IPS-18a (cell line): ENCODE results near the gene CALHM1.

Experiments
- H3K27ac ChIP-seq: one replicate; pipeline ENCODE4 v1.5.1; 2013; ENCODE audit warnings: low read length
- H3K27me3 ChIP-seq: one replicate; pipeline ENCODE4 v1.6.1; 2013; ENCODE audit warnings: mild to moderate bottlenecking, low read length; ENCODE audit not compliant: control insufficient read depth, insufficient read depth
- H3K36me3 ChIP-seq: one replicate; pipeline ENCODE4 v1.6.1; 2013; ENCODE audit warnings: low read depth, low read length; ENCODE audit not compliant: control insufficient read depth
- H3K4me1 ChIP-seq: one replicate; pipeline ENCODE4 v1.6.1; 2013; ENCODE audit warnings: low read depth, low read length; ENCODE audit not compliant: control insufficient read depth
- H3K4me3 ChIP-seq: one replicate; pipeline ENCODE4 v1.5.1; 2013; ENCODE audit warnings: low read length
- H3K9ac ChIP-seq: one replicate; pipeline ENCODE4 v1.6.1; 2013; ENCODE audit warnings: mild to moderate bottlenecking, low read length, moderate library complexity
- H3K9me3 ChIP-seq: one replicate; pipeline ENCODE4 v1.6.1; 2013; ENCODE audit warnings: low read depth, low read length; ENCODE audit not compliant: control insufficient read depth

The CALHM1 gene

DNA sequence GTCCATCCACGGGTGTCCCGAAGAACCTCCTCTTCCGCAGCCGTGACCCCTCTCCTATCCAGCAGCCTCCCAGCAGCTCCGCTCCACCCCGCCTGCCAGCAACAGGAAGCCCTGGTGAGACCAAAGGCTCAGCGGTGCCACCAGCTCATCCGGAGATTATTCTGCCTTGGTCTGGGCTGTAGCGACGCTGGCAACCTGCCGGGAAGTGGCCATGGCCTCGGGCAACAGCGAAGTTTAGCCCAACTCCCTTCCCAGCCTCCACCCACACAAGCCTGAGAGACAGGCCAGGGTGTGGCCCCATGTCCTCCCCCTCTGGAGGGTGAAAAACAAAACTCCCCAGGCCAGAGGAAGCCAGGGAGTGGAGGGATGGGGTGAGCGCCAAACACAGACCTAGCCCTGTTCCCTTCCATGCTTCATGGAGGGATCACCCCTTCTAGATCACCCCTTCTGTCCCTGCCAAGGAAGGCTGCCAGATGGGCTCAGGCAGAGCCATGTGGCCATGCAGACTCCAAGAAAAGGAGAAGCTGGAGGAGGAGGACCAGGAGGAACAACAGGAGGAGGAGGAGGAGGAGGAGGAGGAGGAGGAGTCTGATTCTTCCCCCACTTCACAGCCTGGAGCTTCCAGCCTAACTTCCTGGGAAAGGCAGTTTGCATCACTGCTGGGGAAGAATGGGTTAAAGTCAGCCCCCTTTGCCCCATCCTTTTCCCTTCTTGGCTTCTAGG, 7.4 kb downstream of the CALHM1 start:
- Histone ChIP-seq H3K27me3 (no peaks in the 10 kb centered on the region), H3K4me3 (no peak overlapping the region), H3K36me3 (peaks cover 8% of the 10 kb centered on the region), H3K9ac (no peak overlapping the region), H3K9me3 (no peaks in the 10 kb centered on the region), H3K4me1 (no peaks in the 10 kb centered on the region), H3K27ac (no peak overlapping the region)

DNA sequence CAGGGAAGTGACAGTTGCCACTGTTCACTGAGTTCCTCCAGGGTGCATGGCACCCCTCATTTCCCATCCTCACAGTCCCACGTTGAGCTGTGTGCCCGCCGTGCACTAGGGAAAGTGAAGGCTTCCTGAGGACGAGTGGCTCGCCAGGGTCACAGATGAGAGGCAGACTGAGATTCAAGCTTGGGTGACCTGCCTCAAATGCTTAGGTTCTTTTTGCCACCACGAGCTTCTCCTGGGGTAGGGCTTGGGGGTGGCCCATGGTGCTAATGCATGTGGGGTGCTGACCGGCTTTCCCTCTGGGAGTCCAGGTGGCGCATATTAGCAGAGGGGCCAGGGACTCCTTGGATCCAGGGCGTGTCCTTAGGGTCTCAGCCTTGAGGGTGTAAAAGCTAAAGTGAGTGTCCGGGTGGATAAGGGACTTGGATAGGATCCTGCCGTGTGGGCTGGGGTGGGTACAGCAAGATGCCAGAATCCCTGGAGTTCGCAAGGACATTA, 8.5 kb downstream of the CALHM1 start:
- no peak overlapping the region for H3K27ac ChIP-seq
- peaks cover 14% of the 10 kb centered on the region for H3K36me3 ChIP-seq
- no peak overlapping the region for H3K4me3 ChIP-seq

DNA sequence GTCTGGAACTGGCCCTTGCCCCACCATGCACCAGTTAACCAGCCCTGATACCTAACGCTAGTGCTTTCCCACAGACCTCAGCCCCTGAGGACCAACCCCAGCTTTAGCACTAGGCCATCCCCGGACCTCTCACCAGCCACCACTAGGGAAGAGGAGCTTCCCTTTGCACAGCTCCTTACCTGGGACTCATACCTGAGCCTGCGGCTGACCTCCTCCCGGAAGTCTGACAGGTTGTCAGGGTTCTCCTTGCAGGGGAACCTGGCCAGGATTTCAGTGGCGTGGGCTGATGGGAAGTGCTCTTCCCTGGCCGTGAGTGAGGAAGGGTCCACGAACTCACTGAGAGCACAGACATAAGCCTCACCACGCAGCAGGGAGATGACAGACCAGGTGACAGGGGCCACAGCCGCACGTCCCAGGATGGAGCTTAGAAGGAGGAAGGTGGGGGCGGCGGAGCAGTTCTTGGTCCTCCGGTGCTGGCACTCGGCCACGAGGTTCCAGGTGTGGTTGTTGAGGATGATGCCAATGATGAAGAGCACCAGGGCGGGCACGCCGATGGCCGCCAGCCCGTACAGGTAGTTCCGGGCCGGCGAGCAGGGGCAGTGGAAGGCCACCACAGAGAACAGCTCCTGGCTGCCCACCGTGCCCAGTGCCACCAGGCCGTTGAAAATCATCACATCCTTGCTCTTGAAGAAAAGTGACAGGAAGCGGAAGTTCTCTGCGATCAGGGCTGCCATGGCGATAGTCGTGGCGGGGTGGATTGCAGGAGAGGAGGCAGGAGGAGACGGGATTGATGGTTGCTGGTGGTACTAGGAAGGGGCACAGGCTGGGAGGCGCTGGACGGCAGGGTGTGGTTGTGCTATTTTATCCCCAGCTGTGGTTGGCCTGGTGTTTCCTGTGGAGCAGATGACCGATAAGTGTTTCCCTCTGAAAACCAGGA, 9.2 kb downstream of the CALHM1 start:
- Histone ChIP-seq H3K27me3 (no peaks in the 10 kb centered on the region), H3K4me3 (no peak overlapping the region), H3K4me1 (no peaks in the 10 kb centered on the region), H3K36me3 (peaks cover 22% of the 10 kb centered on the region), H3K9ac (no peak overlapping the region), H3K27ac (no peak overlapping the region), H3K9me3 (no peaks in the 10 kb centered on the region)

More for the DNA sequence above, 8.5 kb downstream of the CALHM1 start:
- no peak overlapping the region for H3K9ac ChIP-seq
- H3K4me1 ChIP-seq: no peaks in the 10 kb centered on the region
- no peaks in the 10 kb centered on the region for H3K27me3 ChIP-seq
- H3K9me3 ChIP-seq: no peaks in the 10 kb centered on the region

DNA sequence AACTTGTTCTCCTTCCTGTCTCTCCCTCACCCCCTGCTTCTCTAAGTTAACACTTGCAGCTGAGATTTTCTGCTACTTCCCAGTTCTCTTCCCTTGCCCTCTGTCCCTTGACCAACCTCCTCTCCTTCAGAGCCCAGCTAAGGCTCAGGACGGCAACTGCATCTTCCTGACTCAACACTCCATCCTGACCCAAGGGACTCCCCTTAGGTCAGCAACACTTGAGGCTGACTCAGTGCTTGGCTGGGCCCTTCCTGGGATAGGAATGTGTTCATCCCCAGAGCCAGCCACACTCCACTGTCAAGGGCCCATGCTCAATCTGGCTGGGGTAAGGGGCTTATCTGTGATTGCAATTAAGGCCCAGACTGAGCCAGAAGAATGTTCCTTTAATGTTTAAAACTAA, 10.0 kb downstream of the CALHM1 start:
- Histone ChIP-seq H3K36me3 (peaks cover 29% of the 10 kb centered on the region), H3K4me3 (no peak overlapping the region), H3K9ac (no peak overlapping the region), H3K27me3 (no peaks in the 10 kb centered on the region), H3K27ac (no peak overlapping the region), H3K4me1 (no peaks in the 10 kb centered on the region), H3K9me3 (no peaks in the 10 kb centered on the region)

DNA sequence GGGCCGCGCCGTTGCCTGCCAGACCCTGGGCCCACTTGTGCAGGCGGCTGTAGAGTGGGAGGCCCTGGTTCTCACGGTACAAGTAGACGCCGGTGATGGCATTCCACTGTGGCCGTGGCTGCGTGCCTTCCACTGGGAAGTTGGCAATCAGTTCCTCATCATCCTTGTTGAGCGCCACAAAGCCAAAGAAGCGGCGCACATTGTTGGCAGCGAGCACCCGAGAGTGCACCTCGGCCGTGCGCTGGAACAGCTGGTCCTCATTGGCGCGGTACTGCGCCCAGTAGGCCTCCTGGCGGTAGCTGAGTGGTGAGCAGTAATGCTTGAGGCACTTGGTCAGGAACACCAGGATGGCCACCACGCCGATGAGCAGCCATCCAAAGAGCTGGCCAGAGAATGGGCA, 11.5 kb downstream of the CALHM1 start:
- no peak overlapping the region for H3K4me3 ChIP-seq
- H3K27ac ChIP-seq: no peak overlapping the region
- no peaks in the 10 kb centered on the region for H3K4me1 ChIP-seq
- H3K36me3 ChIP-seq: peaks cover 44% of the 10 kb centered on the region
- no peak overlapping the region for H3K9ac ChIP-seq
- H3K9me3 ChIP-seq: no peaks in the 10 kb centered on the region
- no peaks in the 10 kb centered on the region for H3K27me3 ChIP-seq

DNA sequence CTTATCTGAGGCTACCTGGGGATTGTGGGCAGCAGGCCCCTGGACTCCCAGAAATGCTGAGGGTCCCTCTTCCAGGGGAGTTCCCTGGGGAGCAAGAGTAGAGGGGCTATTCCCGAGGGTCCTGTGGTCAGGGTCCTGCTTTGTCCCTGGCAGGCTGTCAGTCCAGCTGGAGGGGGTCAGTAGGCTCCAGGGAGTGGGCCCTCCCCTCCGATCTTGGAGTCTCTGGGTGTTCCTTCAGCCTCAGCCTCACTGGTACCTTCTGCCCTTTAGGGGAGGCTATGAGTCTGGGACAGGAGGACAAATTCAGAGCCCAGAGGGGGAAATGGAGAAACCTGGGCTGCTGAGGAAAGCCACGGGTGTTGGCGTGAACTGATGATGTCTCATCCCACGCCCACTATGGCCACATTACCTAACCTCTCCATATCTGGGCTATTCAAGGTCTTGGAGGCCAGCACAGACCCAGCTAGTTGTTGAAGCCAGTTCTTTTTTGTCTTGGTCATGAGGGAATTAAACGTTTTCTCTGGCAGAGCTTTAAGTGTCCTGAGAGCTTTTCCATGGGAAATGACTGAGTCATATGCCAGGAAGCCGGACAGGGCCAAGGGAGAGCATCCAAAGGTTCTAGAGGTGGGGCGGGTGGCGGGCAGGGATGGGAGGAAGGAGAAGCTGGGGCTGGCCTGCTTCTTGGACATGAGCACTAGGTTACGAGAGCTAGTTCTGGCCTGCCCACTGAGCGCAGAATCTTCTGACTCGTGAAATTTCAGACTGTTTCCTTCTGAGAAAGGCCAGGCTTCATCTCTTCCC, 12.7 kb downstream of the CALHM1 start:
- Histone ChIP-seq H3K9me3 (no peaks in the 10 kb centered on the region), H3K27me3 (no peaks in the 10 kb centered on the region), H3K9ac (no peak overlapping the region), H3K27ac (no peak overlapping the region), H3K4me1 (no peaks in the 10 kb centered on the region), H3K4me3 (no peak overlapping the region), H3K36me3 (peaks cover 53% of the 10 kb centered on the region)

DNA sequence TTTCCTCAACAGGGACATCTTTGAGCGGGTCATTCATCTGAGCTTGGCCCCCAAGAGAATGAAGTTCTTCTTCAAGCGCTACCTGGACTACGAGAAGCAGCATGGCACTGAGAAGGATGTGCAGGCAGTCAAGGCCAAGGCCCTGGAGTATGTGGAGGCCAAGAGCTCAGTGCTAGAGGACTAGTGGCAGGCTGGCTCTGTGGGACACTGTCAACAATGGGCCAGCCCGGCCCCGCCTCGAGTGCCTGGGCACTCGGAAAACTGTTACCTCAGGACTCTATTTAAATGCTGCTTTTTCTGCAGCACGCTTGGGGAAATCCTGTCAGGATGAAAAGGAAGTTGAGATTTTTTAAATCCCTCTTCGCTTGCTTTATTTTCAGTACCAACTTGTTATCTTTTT, 13.3 kb downstream of the CALHM1 start:
- Histone ChIP-seq H3K9ac (no peak overlapping the region), H3K27me3 (no peaks in the 10 kb centered on the region), H3K36me3 (peaks cover 58% of the 10 kb centered on the region), H3K27ac (no peak overlapping the region), H3K9me3 (no peaks in the 10 kb centered on the region), H3K4me3 (no peak overlapping the region), H3K4me1 (no peaks in the 10 kb centered on the region)

DNA sequence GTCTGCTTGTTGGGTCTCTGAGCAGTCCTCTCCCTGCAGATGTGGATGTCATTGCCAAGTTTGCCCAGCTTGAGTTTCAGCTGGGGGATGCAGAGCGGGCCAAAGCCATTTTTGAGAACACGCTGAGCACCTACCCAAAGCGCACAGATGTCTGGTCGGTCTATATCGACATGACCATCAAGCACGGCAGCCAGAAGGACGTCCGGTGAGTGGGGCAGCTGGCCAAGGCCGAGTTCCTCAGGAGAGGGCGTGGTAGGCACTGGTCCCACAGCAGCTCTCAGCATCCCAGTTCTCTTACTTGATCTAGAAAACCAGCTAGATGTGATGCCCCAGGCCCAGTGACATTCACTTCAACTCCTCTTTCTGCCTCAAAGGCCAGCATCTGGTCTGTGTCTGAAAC, 14.2 kb downstream of the CALHM1 start:
- Histone ChIP-seq H3K9me3 (no peaks in the 10 kb centered on the region), H3K27me3 (no peaks in the 10 kb centered on the region), H3K27ac (no peak overlapping the region), H3K9ac (no peak overlapping the region), H3K4me1 (no peaks in the 10 kb centered on the region), H3K36me3 (peaks cover 67% of the 10 kb centered on the region), H3K4me3 (no peak overlapping the region)

DNA sequence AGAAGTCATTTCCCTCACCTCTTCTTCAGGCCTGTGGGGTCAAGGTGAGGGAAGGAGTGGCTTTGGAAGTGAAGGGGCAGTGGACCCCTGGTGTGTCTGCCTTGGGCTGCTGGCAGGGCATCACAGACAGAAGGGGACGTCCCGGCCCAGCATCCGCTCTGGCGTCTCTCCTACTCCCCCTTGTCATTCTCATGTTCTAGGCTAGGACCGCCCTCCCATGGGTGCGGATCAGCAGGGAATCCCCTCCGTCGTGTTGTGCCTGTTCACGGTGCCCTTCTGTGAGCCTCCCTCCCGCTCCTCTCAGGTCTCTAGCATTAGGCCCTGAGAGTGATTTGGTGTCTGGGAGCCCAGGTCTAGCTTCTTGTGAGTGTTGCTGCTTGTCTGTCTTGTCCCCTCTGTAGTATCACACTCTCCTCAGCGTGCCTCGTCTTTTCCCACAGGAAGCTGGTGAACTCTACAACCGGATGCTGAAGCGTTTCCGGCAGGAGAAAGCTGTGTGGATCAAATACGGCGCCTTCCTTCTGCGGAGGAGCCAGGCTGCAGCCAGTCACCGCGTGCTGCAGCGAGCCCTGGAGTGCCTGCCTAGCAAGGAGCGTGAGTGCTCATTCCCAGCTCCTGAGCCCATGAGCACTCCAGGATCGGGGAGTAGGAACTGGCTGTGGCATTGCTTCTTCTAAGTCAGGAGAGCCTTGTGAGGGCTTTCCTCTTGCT, 15.1 kb downstream of the CALHM1 start:
- no peak overlapping the region for H3K27ac ChIP-seq
- H3K36me3 ChIP-seq: peaks cover 74% of the 10 kb centered on the region
- no peaks in the 10 kb centered on the region for H3K4me1 ChIP-seq
- H3K4me3 ChIP-seq: no peak overlapping the region
- no peaks in the 10 kb centered on the region for H3K27me3 ChIP-seq
- H3K9ac ChIP-seq: no peak overlapping the region
- H3K9me3 ChIP-seq: no peaks in the 10 kb centered on the region

DNA sequence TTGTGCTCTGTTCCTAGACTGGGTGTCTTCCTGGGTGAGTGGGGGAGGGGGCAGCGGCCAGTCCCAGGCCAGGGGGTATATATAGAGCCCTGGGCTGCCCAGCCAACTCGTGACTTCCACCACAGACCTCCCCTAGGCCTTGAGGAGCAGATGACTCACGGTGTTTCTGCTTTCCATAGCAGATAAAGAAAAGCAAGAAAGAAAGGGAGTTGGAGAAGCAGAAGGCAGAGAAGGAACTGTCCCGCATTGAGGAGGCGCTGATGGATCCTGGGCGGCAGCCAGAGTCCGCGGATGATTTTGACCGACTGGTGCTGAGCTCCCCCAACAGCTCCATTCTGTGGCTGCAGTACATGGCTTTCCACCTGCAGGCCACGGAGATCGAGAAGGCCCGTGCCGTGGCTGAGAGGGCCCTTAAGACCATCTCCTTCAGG, 16.7 kb downstream of the CALHM1 start:
- no peak overlapping the region for H3K27ac ChIP-seq
- peaks cover 79% of the 10 kb centered on the region for H3K36me3 ChIP-seq

DNA sequence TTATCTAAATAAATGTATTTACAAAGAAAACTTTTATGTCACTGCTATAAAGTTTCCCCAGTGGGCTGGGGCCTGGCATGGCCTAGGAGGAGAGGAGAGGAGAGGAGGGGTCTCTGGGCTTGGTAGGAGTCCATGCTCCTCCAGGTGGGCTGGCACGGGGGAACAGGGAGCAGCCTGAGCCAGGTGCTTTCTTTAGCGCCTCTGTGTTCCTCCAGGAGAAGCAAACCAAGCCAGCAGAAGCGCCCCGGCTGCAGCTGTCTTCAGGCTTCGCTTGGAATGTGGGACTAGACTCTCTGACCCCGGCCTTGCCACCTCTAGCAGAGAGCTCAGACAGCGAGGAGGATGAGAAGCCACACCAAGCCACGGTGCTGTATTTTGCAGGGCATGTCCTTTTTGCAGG, 17.1 kb downstream of the CALHM1 start:
- H3K9me3 ChIP-seq: no peaks in the 10 kb centered on the region
- H3K9ac ChIP-seq: no peak overlapping the region
- H3K36me3 ChIP-seq: peaks cover 83% of the 10 kb centered on the region
- H3K27ac ChIP-seq: no peak overlapping the region
- H3K4me3 ChIP-seq: no peak overlapping the region
- no peaks in the 10 kb centered on the region for H3K4me1 ChIP-seq
- no peaks in the 10 kb centered on the region for H3K27me3 ChIP-seq

More for the DNA sequence above, 16.7 kb downstream of the CALHM1 start:
- no peak overlapping the region for H3K9ac ChIP-seq
- no peaks in the 10 kb centered on the region for H3K27me3 ChIP-seq
- no peaks in the 10 kb centered on the region for H3K4me1 ChIP-seq
- no peak overlapping the region for H3K4me3 ChIP-seq
- H3K9me3 ChIP-seq: no peaks in the 10 kb centered on the region
